Left lung (tissue), 10 donors: ENCODE results near the gene MSH3. TPM values are rescaled to one million over a fixed set of nuclear protein-coding genes. Genes with fewer than 3 reads are reported as not detected.
A peak's percentile ranks its signal among the peaks of the same experiment; 100 is the strongest.

ENCODE experiments used
- ATAC-seq: fragments of 200-7000 bp; cut with Tn5 transposase; one replicate; pipeline ENCODE4 v1.9.1; 2020; ENCODE audit warnings: moderate library complexity
- DNase-seq, 4 donors: peaks; one replicate each; pipeline ENCODE4 v3.0.0-alpha.2; 2013 to 2020
- H3K27ac ChIP-seq, 2 donors: fragments of 200-600 bp; sonication (generic) in 1 of 2; one replicate each; pipeline versions ENCODE4 v1.5.0 to v1.8.0; 2020 to 2021
- H3K27me3 ChIP-seq, 2 donors: fragments of 200-600 bp; sonication (generic) in 1 of 2; one replicate each; pipeline versions ENCODE4 v1.5.0 to v1.8.0; 2020 to 2021
- H3K36me3 ChIP-seq, 2 donors: fragments of 200-600 bp; sonication (generic) in 1 of 2; one replicate each; pipeline versions ENCODE4 v1.5.0 to v1.8.0; 2020 to 2021
- H3K4me1 ChIP-seq, 2 donors: fragments of 200-600 bp; one replicate each; pipeline ENCODE4 v1.8.0; 2021
- H3K4me3 ChIP-seq, 2 donors: fragments of 200-600 bp; sonication (generic) in 1 of 2; one replicate each; pipeline versions ENCODE4 v1.5.0 to v1.8.0; 2020 to 2021; ENCODE audit warnings: mild to moderate bottlenecking in 1 of 2
- H3K9me3 ChIP-seq, 2 donors: fragments of 200-600 bp; sonication (generic) in 1 of 2; one replicate each; pipeline versions ENCODE4 v1.5.0 to v1.8.0; 2020 to 2021
- intact Hi-C, 2 donors: fragments of 100-400 bp; cut with DNase I; formaldehyde crosslinking; loops; one replicate each; pipeline versions ENCODE4 v1.11.2 to v1.14.2; 2022
- polyA plus RNA-seq, 6 donors: library from polyadenylated mRNA; unstranded; fragments of 120-200 nt; gene quantifications; one replicate each; pipeline ENCODE4 v1.2.1, GENCODE V29; 2013; ENCODE audit not compliant: insufficient read length in 6 of 6
- total RNA-seq, 2 donors: library from RNA; stranded (reverse); fragmentation: NEBNext Ultra II Directional; extraction: Animal tissue kit (Norgen Biotek cat#: 25700); gene quantifications; one replicate each; pipeline ENCODE4 v1.2.1, GENCODE V29; 2021
- TF ChIP-seq, protein P1 (sequence below), 2 donors: fragments of 200-600 bp; sonication (generic) in 1 of 2; IDR thresholded peaks; one replicate each; pipeline versions ENCODE4 v1.5.0 to v1.8.0; 2021; ENCODE audit warnings: antibody characterized with exemption in 2 of 2
- donor health status: DM: no; HTN: yes; CAD: no.
- donor health status: DM: no; HTN: no; CAD: no.

MSH3 gene
- total and polyA plus RNA-seq, 8 donors: 12.7 to 20.1 (median 16.2) TPM

DNA sequence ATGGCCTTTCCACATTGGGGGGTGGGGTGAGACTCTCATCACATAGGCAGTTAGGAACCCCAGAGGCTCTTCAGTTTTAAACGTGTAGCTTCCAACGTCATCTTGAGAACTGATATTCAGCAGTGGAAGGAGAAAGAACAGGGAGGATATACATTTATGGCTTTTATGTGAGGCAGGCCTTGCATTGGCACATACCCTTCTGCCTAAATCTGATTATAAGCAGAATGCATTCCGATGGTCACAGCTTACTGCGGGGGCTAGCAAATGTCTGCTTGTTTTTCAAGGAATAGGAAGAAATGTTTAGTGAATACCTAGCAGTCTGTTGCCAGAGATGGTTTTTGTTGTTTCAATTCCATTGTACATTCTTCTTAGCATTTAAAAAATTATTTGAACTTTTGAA is 99.3 kb downstream of the MSH3 start:
- ATAC-seq (no peak), DNase-seq (no peak)
- Histone ChIP-seq H3K27me3 (no peaks in the 10 kb centered on the region), H3K4me1 (peaks cover 0 to 5% of the 10 kb centered on the region in 2 donors), H3K27ac (no peak overlapping the region), H3K4me3 (no peak overlapping the region), H3K36me3 (peaks cover 0 to 5% of the 10 kb centered on the region in 2 donors), H3K9me3 (no peaks in the 10 kb centered on the region)
- intact Hi-C loops: no loop called here
- TF ChIP-seq, protein P1, sequence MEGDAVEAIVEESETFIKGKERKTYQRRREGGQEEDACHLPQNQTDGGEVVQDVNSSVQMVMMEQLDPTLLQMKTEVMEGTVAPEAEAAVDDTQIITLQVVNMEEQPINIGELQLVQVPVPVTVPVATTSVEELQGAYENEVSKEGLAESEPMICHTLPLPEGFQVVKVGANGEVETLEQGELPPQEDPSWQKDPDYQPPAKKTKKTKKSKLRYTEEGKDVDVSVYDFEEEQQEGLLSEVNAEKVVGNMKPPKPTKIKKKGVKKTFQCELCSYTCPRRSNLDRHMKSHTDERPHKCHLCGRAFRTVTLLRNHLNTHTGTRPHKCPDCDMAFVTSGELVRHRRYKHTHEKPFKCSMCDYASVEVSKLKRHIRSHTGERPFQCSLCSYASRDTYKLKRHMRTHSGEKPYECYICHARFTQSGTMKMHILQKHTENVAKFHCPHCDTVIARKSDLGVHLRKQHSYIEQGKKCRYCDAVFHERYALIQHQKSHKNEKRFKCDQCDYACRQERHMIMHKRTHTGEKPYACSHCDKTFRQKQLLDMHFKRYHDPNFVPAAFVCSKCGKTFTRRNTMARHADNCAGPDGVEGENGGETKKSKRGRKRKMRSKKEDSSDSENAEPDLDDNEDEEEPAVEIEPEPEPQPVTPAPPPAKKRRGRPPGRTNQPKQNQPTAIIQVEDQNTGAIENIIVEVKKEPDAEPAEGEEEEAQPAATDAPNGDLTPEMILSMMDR (IDR thresholded peaks at IDR 0.05): no peak

DNA sequence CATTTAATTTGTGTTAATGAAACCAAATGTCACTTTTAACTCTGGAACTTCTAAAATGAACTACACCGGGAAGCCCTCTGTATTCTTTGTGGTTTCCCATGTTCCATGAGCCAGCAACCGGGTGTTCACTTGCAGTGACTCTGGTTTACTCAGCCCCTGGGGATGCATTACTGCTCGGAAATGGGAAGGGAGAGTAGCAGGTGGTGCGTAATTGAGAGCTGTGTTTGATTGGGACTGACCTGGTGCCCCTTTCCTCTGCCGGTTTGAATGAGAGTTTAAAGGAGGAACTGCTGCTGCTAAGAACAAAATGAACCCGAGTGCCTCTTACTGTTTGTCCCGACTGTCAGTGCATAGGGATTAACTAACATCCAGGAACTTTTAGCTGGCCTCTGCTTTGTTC is 100.4 kb downstream of the MSH3 start:
- no peak for ATAC-seq
- no peaks in the 10 kb centered on the region for H3K9me3 ChIP-seq
- H3K27ac ChIP-seq: no peak overlapping the region
- no peak overlapping the region for H3K4me3 ChIP-seq
- TF ChIP-seq, protein P1 (IDR thresholded peaks at IDR 0.05): no peak
- DNase-seq: no peak
- intact Hi-C loops: no loop called here
- peaks cover 0 to 5% of the 10 kb centered on the region in 2 donors for H3K36me3 ChIP-seq
- peaks cover 0 to 5% of the 10 kb centered on the region in 2 donors for H3K4me1 ChIP-seq
- H3K27me3 ChIP-seq: no peaks in the 10 kb centered on the region

GRCh38 chr5:80755626-80756025 is 101.2 kb downstream of the MSH3 start:
- Histone ChIP-seq H3K36me3 (peaks cover 0 to 5% of the 10 kb centered on the region in 2 donors), H3K27me3 (no peaks in the 10 kb centered on the region), H3K4me3 (no peak overlapping the region), H3K4me1 (peaks cover 0 to 5% of the 10 kb centered on the region in 2 donors), H3K27ac (no peak overlapping the region), H3K9me3 (no peaks in the 10 kb centered on the region)
- intact Hi-C loops: no loop called here
- TF ChIP-seq, protein P1 (IDR thresholded peaks at IDR 0.05): no peak
- peak; percentile 41 for ATAC-seq
- no peak for DNase-seq

GRCh38 chr5:80756292-80756691 is 101.8 kb downstream of the MSH3 start:
- Histone ChIP-seq H3K27me3 (no peaks in the 10 kb centered on the region), H3K9me3 (no peaks in the 10 kb centered on the region), H3K27ac (no peak overlapping the region), H3K4me3 (no peak overlapping the region), H3K36me3 (peaks cover 0 to 5% of the 10 kb centered on the region in 2 donors), H3K4me1 (peaks cover 0 to 5% of the 10 kb centered on the region in 2 donors)
- DNase-seq: no peak
- TF ChIP-seq, protein P1 (IDR thresholded peaks at IDR 0.05): no peak
- intact Hi-C loops: no loop called here
- no peak for ATAC-seq

DNA sequence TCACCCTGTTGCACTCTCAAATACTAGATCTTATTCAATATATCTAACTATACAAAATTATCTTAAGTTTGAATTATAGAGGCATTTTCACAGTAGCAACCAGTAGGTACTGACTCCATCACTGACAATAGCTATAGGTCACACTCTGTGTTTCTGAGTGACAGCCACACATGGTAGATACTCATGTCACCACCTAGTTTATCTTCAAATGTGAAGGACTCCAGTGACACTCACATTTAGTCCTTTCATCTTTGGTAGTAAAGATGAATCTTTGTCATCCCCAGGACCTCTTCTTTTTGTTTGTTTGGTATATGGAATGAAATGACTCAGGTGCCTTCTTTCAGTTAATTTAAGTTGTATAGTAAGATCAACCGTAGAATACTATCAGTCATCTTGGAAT is 102.8 kb downstream of the MSH3 start:
- no peak for ATAC-seq
- TF ChIP-seq, protein P1 (IDR thresholded peaks at IDR 0.05): no peak
- Histone ChIP-seq H3K9me3 (no peaks in the 10 kb centered on the region), H3K36me3 (peaks cover 0 to 4% of the 10 kb centered on the region in 2 donors), H3K4me3 (no peak overlapping the region), H3K27me3 (no peaks in the 10 kb centered on the region), H3K4me1 (peaks cover 0 to 5% of the 10 kb centered on the region in 2 donors), H3K27ac (no peak overlapping the region)
- no peak for DNase-seq
- intact Hi-C loops: no loop called here
